HuH-7.5 (cell line): ENCODE results near the gene ITGA8.
"Not testable (repeated sequence)": the region's sequence is repeated elsewhere in the genome, so short reads cannot be mapped to it uniquely, and the experiment has no call there.

Source experiments
- DNase-seq: peaks from one replicate; pipeline ENCODE4 v3.0.0; 2011; ENCODE audit warnings: low spot score

The ITGA8 gene

DNA sequence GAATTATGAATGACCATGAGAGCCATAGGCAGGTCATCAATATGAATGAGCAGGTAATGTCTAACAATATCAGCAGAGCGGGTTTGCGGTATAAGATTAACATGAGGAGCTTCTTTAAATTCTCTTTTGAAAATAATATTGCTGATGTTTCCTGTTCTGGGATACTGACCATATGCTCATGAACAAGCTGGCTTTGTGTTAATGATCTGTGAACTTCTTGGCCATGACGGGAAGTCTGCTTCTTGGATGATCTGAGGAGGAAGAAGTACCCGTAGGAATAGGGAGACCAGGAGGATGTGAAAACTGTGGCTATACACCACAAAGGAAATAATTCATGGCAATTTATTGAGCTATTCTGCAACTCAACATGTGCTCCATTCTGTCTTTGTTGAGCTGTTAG lies 38.6 kb downstream of the ITGA8 start:
- no peak for DNase-seq

DNA sequence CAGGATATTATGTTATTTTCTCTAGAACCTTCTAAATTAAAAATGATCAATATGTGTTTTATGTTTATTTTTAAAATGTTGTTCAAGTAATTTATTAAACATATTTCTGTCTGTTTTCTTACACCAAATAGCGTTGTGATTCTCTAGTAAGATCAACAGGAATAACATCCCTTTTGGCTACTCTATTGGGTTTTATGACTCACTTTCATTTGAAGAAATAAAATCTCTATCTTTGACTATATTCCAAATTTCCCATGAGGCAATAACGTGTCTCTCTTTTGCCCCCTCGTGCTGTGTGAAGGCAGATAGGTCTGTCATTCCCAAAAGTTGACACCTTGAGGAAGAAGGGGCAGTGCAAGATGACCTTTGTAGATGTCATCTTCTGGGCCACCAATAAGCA lies 40.9 kb downstream of the ITGA8 start:
- no peak for DNase-seq

DNA sequence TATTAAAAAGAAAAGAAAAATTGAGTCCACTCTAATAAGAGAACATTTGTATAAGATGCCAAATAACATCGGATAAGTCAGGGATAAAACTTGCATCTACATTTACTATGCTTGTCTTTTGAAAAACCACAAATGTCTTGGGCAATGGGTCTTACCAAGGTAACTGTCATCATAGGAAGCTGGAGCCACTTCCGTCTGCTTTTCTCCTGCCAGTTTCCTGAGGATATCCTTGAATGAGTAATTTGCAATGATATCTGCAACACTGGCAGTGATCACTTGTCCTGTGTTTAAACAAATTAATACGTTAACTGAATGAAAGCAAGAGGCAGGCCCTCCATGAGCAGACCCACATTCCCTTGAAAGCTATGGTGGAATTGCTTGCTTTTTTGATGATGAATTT lies 47.3 kb downstream of the ITGA8 start:
- no peak for DNase-seq

DNA sequence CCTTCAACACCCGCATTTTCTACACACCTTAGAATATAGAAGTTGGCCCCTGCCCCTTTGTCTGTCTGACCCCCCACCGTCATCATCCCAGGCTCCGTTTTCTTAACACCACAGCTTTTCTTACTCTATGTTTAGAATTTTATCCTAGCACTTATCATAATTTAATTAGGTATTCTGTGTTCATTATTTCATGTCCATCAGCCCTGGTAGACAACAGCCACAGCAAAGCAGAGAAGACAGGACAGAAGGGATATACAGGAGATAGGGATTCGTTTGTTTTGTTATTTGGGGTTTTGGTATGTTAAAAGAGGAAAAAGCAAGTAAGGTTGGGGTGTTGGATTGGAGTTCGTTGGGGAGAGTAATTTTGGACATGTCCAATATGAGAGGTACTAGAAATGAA lies 48.8 kb downstream of the ITGA8 start:
- DNase-seq: no peak

DNA sequence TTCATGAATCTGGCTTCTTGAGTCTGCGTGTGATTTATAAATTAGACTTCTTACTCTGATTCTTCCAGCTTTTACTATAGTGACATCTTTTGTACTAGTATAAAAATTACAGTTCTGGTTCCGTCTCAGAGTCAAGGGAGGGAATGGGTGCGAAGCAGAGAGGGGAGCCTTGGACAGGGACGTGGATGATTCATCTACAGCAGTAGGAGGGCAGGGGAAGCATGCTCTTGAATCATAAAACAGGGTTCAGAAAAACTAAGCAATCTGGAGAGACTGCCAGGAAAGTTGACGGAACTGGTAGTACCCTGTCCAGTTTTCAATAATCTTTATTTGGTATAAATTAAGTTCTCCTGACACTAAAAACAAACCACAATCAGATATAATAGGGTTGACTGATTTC lies 58.1 kb downstream of the ITGA8 start:
- DNase-seq: no peak

DNA sequence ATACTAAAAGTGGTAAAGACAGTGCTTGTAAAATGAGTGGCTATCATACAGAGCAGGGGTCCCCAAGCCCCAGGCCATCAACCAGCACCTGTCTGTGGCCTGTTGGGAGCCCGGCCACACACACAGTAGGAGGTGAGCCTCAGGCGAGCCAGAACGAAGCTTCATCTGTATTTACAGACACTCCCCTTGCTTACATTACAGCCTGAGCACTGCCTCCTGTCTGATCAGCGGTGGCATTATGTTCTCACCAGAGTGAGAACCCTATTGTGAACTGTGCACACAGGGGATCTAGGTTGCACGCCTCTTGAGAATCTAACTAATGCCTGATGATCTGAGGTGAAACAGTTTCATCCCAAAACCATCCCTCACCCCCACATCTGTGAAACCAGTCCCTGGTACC lies 58.7 kb downstream of the ITGA8 start:
- no peak for DNase-seq

DNA sequence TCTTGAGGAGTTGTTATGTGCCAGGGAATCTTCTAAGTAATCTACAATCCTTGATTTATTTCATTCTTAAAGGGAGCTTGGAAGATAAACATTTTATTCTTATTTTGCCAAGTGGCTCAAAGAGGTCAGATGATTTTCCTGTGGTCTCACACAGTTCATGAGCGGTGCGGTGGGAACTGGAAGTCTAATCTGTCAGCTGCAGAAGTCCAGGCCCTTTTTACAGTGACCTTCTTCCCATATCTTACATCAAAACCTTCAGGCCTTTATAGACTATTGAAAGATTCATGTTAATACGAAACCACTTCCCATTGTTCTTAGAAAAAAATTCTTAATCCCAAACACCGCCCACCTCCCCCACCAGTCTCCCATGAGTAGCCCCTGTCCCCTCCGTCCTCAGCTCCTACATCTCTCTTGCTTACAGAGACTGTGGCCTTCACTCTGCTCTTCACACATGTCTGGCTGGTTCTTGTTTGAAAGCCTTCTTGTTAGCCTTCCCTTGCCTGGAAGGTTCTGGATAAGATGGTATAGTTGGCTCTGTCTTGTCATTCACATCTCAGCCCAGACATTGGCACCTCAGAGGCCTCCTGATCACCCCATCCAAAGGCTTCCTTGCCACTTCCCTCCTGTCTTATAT lies 61.5 kb downstream of the ITGA8 start:
- DNase-seq: no peak

DNA sequence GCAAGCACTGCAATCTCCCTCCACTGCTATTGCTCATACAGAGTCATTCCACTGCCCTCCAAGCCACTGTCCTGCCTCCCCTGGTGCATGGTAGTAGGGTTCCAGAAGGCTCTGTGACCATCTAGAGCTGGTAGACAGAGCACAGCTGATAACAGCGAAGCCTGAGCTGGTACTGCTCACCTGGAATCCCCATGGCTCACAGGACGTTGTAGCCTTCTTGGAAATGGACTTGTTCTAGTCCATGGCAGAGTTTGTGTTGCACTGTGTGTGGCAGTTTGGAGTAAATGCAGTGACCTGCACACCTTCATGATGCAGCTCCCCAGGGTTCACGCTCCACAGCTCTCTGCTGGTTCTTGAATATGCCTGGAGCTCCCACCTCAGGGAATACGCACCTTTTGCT lies 67.0 kb downstream of the ITGA8 start:
- DNase-seq: no peak

DNA sequence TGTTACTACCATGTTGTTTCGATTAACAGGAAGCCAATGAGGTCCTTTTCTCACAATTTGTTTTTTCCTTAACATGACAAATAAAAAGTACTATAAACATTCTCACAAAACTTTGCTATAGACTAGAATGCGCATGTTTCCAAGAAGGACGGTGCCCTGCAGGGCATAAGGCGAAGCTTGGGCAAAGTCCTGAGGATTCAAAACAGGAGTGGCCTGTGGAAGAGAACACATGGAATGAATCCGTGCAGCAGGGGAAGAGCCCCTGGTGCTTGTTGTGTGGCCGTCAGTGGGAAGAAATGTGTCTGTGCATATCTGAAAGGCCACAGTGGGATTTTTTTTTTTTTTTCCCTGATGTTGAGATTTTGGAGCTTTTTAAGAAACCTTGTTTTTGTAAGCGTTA lies 67.6 kb downstream of the ITGA8 start:
- DNase-seq: no peak

DNA sequence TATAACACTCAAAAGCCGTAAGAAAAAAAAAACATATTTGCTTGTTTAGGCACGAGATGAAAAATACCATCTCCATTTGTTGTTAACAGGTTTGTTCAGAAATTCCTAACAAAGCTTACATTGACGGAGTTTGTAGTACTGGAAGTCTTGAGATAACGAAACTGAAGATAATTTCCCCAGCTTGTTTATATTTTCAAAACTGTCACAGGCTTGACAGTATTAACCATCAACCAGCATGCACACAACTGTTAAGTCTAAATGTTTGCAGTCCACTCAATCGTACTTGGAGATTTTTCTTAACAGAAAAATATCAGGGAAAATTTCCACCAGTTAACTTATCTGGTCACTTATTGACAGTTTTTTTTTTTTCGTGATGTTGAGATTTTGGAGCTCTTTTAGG lies 68.5 kb downstream of the ITGA8 start:
- no peak for DNase-seq

DNA sequence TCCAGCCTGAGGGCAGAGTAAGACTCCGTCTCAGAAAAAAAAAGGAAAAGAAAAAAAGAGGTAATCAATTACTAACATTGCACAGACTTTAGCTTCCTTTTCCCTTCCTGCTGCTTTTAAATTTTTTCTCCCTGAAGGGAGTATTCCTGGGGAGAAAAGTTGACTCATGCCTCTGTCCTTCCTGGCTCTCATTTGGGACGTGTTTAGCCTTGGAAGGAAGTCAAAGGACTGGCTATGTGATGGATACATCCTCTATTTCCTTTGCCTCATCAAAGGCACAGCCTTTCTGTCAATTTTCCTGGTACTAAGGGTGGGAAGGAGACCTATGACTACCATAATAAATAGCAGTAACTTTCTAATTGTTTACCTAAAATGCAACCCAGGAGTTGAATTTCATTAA lies 77.6 kb downstream of the ITGA8 start:
- DNase-seq: no peak

DNA sequence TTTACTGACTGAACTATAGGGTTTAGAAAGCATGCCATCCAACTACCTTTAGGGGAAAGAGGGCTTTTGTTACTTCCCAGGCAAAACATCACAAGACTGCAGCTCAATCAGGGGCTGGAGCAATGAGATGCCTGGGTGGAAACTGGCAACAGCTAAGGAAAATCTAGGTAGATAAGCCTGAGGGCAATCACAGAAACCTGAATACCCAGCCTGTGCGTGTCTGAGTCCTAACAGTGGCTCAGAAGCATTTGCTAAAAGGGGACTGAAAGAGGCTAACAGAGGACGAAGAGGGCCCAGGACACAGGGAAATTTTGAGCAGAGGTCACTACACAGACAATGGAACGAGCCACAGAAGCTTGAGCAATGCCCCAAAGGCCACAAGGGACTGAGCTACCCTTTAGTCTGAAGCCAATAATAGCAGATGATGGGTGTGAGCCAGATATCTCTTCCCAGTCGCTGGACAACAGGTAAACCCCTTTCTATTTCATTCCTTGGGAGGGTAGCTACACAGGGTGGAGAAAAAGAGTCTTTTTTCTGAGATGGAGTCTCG lies 79.1 kb downstream of the ITGA8 start:
- no peak for DNase-seq

DNA sequence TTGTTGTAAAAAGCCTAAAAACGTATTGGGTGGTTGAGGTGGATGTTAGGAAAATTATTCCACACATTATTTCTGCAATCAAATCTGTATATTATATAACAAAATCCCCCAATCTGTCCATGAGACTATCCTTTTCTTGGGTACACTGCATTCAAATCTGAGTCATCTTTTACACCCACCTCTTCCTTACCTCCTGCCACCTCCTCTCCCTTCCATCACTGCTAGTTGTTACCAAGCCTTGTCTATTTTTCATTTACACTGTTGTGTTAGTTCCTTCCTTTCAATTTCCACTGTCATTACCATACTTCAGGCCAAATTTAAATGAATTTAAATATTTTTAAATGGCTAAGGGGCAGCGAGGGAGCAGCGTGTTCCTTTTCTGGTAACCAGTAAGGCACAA lies 83.3 kb downstream of the ITGA8 start:
- DNase-seq: no peak

DNA sequence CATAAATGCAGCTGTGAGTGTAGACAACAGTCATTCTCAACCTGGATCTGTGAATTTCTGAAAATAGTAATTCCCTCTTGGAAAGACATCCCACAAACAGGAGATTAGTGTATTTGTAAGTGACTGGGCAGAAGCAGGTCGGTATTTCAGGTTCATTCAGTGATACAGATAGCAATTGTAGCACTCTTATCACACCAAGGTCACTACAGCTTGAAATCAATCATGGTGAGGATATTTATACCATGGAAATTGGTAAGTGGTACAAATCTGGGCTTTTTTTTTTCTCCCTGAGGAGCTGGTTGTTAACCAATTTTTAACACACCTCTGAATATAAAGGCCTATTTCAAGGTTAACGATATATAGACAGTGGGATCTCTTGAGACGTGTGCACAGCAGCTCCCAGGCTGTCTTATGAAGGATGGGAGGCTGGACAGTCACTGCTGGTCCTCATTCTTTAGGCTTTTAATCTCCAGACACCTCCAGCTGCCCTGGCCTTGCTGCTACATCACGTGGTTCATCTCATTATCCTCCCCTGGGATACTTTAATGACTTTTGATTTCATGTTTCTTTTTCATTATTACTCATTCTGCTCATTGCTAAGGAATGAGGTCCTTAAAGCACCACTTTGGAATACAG lies 87.1 kb downstream of the ITGA8 start:
- DNase-seq: no peak

DNA sequence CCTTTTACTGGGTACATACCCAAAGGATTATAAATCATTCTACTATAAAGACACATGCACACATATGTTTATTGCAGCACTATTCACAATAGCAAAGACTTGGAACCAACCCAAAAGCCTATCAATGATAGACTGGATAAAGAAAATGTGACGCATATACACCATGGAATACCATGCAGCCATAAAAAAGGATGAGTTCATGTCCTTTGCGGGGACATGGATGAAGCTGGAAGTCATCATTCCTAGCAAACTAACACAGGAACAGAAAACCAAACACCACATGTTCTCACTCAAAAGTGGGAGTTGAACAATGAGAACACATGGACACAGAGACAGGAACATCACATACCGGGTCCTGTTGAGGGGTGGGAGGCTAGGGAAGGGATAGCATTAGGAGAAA lies 88.5 kb downstream of the ITGA8 start:
- not testable (repeated sequence) for DNase-seq

DNA sequence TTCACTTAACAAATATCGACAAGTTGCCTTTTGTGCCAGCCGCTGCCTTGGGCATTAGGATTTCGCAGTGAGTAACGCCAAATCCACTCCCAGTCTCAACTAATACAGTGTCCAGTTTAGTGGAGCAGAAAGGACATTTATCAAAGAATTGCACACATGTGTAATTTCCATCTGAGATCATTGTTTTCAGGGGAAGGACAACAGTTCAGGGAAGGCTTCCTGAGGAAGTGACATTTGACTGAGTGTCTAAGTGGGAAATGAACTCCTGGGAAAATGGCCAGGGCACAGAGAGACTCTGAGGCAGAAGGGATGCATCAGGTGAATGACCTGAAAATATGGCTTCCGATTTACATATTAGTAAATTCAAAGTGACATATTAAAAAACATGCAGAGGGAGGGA lies 89.4 kb downstream of the ITGA8 start:
- DNase-seq: no peak

DNA sequence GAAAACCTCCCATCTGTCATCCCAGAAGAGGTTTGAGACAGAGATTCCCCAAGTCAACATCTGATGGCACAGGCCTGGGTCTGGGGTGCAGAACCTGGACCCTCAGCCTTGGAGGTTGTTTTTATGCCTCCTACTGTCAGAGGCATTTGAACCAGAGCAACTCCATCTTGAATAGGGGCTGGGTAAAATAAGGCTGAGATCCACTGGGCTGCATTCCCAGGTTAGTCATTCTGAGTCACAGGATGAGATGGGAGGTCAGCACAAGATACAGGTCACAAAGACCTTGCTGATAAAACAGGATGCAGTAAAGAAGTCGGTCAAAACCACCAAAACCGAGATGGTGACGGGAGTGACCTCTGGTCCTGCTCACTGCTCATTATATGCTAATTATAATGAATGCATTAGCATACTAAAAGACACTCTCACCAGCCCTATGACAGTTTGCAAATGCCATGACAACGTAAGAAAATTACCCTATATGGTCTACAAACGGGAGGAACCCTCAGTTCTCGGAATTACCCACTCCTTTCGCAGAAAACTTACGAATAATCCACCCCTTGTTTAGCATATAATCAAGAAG lies 92.0 kb downstream of the ITGA8 start:
- no peak for DNase-seq

DNA sequence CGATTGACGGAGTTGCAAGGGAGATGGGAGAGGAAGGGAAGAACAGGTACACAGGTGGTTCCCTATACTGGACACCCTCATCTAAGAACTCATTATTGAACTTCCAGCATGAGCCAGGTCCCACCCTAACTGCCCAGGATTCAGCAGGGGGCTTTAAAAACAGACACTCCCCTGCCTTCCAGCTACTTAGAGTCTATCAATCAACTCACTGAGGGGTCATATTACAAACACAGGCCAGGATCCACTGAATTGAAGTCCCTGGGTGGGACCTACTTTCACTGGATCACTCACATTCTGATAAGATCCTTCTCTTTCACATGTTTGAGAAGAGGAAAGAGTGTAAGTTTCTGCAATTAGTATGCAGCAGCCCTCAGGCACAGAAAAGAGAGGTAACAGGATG lies 92.8 kb downstream of the ITGA8 start:
- DNase-seq: no peak

DNA sequence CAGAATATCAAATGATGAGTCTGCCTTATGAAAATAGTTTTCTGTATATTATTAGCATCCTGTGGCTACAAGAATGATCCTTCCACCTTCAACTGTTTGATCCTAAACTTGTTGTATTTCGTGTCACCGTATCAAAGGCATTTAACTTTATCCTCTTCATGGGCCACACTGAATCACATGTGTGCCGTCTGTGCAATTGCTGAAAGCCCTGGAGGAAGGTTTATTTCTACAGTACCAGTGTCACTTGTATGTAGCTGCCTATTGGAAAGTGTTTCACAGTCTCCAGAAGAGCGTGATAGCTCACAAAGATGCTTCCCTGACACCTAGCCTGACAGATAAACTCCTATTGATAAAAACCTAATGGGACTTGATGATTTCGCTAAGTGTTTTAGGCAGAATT lies 94.5 kb downstream of the ITGA8 start:
- DNase-seq: no peak

DNA sequence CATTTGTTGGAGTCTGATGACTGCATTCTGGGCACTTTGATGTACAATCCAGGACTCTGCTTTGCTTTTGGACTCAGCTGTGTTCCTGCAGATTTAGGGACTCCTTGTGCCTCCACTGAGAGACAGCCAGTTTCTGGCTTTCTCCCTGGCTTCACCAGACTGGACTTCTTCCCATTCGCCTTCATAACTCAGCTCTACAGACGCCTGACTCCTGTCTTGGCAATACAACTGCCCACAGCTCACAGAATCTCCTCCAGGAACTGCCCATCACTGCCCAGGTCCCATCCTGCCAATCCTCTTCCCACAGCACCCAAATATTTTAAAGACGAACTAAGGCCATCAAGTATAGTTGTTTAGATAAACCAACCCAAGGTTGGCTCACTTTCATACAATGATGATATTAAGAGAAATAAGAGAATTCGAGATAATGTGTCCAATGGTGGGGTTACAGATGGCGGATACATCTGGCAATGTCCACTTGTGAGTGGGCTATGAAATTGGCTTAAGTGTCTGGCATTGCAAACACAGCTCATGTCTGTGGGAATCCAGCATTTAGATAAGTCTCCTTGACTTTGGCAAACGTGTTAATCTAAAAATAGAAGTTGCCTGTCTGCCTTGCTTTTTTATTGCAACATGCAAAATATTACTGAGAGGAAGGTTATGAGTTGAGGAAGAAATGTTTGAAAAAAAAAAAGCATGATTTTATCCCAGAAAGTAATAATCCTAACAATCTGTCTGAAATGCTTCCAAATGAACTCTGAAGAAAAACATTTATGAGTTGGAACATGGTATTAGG lies 95.1 kb downstream of the ITGA8 start:
- no peak for DNase-seq

DNA sequence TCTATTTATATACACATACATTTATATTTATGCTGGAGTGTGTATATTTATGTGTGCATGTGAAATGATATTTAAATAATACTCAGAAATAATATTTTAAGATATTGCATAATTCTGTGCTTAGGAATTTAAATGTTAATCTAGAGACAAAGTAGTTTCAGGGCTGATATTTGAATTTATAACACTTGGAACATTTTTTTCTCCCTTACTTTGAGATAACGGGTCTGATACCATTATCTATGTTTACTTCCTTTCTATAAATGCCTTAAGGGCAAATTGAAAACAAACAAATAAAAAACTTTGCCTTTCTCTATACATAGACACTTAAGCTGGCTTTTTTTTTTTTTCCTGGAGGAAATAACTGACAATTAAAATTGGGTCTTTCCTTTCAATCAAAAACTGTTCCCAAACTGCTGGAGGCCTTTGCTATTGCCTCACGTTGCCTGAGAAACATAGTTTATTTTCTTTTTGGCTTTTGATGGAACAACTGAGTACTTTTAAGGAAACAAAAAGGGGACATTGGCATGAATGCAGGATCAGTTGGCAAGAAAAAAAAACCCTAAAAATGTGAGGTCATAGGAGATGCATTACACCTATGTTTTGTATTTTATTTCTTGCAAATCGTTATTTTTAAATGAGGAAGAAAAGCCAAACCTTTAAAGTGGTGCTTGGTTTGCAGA lies 98.7 kb downstream of the ITGA8 start:
- DNase-seq: no peak

DNA sequence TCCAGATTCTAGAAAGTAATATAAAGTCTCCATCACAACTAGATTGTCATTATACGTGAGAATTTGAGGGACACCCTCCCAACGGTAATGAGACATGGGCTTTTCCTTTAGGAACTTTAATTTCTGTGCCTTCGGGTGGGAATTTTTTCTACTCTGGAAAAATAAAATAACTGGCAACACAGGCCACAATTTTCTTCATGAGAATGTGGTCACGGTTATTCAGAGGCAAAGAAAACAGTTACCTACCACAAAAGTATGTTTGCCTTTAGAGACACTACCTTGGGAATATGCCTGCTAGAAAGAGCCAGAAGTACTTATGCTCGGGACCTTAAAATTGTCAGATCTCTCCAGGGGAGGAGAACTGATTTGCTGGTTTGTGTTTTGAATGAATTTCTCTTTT lies 99.4 kb downstream of the ITGA8 start:
- no peak for DNase-seq
